PC-9 (cell line): ENCODE data around the gene FGD5.

Experiments used
- EZH2 ChIP-seq: fragments of 200-600 bp; sonication (generic); IDR thresholded peaks from 2 replicates; pipeline ENCODE4 v1.8.0; 2017; ENCODE audit warnings: antibody characterized with exemption, low read depth
- TF ChIP-seq, protein P1 (sequence below): fragments of 200-600 bp; sonication (generic); conservative IDR thresholded peaks from 2 replicates; pipeline ENCODE4 v1.6.1; 2017; ENCODE audit warnings: mixed run types, antibody characterized with exemption, mild to moderate bottlenecking, moderate library complexity

DNA sequence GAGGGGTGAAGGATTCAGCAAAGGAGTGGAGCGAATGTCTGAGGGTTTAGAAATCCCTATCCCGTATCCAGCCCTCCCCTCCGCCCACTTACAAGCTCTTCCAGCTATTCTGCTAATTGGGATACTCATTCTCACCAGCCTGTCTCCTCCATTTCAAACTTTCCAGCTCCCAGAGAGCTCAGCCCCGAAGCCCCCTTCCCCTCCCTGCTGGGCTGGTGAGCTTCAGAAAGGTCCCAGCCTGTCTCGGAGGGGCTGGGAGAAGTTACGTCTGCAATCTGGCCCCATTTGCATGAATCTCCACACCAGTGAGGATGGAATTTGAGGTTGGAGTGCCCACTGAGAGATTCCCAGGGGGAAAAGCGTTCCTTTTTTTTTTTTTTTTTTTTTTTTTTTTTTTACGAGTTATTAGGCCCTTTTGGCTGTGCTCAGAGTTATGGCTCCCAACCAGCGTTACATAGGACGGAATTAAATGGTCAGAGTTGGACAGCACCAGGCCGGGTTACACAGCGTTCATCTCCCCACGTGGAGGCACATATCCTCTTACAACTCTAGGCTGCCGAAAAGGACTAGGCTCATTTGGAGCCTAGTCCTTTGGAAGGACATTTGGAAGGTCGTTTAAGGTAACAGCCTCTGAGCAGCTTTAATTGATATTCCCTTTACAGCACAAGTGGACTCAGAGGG lies 34.6 kb downstream of the FGD5 start:
- TF ChIP-seq, protein P1, sequence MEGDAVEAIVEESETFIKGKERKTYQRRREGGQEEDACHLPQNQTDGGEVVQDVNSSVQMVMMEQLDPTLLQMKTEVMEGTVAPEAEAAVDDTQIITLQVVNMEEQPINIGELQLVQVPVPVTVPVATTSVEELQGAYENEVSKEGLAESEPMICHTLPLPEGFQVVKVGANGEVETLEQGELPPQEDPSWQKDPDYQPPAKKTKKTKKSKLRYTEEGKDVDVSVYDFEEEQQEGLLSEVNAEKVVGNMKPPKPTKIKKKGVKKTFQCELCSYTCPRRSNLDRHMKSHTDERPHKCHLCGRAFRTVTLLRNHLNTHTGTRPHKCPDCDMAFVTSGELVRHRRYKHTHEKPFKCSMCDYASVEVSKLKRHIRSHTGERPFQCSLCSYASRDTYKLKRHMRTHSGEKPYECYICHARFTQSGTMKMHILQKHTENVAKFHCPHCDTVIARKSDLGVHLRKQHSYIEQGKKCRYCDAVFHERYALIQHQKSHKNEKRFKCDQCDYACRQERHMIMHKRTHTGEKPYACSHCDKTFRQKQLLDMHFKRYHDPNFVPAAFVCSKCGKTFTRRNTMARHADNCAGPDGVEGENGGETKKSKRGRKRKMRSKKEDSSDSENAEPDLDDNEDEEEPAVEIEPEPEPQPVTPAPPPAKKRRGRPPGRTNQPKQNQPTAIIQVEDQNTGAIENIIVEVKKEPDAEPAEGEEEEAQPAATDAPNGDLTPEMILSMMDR, result no peak
- TF ChIP-seq EZH2, result no peak
